HFFc6 (cell line): ENCODE results near the gene ROMO1. TPM values are rescaled to one million over a fixed set of nuclear protein-coding genes. Genes with fewer than 3 reads are reported as not detected.
"Not testable (repeated sequence)": the region's sequence is repeated elsewhere in the genome, so short reads cannot be mapped to it uniquely, and the experiment has no call there.

Experiments
- DNase-seq: peaks from one replicate; pipeline ENCODE4 v3.0.0-alpha.2; 2018
- H3K27ac Mint-ChIP-seq: 2 replicates; pipeline ENCODE4 v1.8.0; 2020; ENCODE audit warnings: mild to moderate bottlenecking, mixed read lengths
- H3K27me3 Mint-ChIP-seq: 2 replicates; pipeline ENCODE4 v1.8.0; 2021; ENCODE audit warnings: mild to moderate bottlenecking, moderate library complexity, mixed read lengths; ENCODE audit not compliant: insufficient read depth
- H3K36me3 Mint-ChIP-seq: 2 replicates; pipeline ENCODE4 v1.8.0; 2021; ENCODE audit warnings: low read depth, mixed read lengths
- H3K4me1 Mint-ChIP-seq: 2 replicates; pipeline ENCODE4 v1.8.0; 2020; ENCODE audit warnings: low read depth, mixed read lengths
- H3K4me3 Mint-ChIP-seq: 2 replicates; pipeline ENCODE4 v1.8.0; 2020; ENCODE audit warnings: mild to moderate bottlenecking, moderate library complexity, mixed read lengths
- H3K9me3 Mint-ChIP-seq: 2 replicates; pipeline ENCODE4 v1.8.0; 2020; ENCODE audit warnings: mild to moderate bottlenecking, mixed read lengths
- CTCF ChIP-seq: fragments of 200-600 bp; sonication (generic); IDR thresholded peaks from 2 replicates; pipeline ENCODE4 v1.5.0; 2021; ENCODE audit warnings: antibody characterized with exemption, mild to moderate bottlenecking
- total RNA-seq, 6 experiments: library from RNA; stranded (reverse); fragmentation: NEBNext Ultra II Directional; extraction: Animal tissue kit (Norgen Biotek cat#: 25700); gene quantifications; 2 replicates in 1 of 6; 3 replicates in 5 of 6; pipeline ENCODE4 v1.2.3, GENCODE V29; 2021

The ROMO1 gene
- total RNA-seq, 6 experiments from 2014 or later, result 158 to 236 (median 195) TPM

- Mint-ChIP-seq H3K9me3 (peaks cover 4% of the 10 kb centered on the region; the same call in 1 of the 2 replicates), H3K27me3 (peaks cover 35% of the 10 kb centered on the region), H3K36me3 (peaks cover 67% of the 10 kb centered on the region), H3K4me3 (peak overlapping the region; percentile 44), H3K4me1 (peaks cover 75% of the 10 kb centered on the region), H3K27ac (peak overlapping the region; percentile 99)
- no peak for TF ChIP-seq CTCF
- DNase-seq, result peak; percentile 63
Observed at GRCh38 chr20:35702051-35702823, 3.0 kb downstream of the ROMO1 start.

- H3K9me3 Mint-ChIP-seq, result peaks cover 4% of the 10 kb centered on the region; the same call in 1 of the 2 replicates
- H3K27me3 Mint-ChIP-seq, result peaks cover 33% of the 10 kb centered on the region
- peaks cover 67% of the 10 kb centered on the region for H3K4me1 Mint-ChIP-seq
- no peak for DNase-seq
- H3K27ac Mint-ChIP-seq, result peak overlapping the region; percentile 99
- H3K4me3 Mint-ChIP-seq, result peak overlapping the region; percentile 44
- no peak for TF ChIP-seq CTCF
- peaks cover 60% of the 10 kb centered on the region for H3K36me3 Mint-ChIP-seq
Observed at GRCh38 chr20:35702824-35703695, 3.9 kb downstream of the ROMO1 start.

- DNase-seq, result no peak
- H3K4me1 Mint-ChIP-seq, result peaks cover 69% of the 10 kb centered on the region
- H3K4me3 Mint-ChIP-seq, result peak overlapping the region; percentile 23; the same call in 1 of the 2 replicates
- H3K36me3 Mint-ChIP-seq, result peaks cover 67% of the 10 kb centered on the region
- H3K27me3 Mint-ChIP-seq, result peaks cover 23% of the 10 kb centered on the region
- no peak for TF ChIP-seq CTCF
- H3K27ac Mint-ChIP-seq, result peak overlapping the region; percentile 61
- peaks cover 1% of the 10 kb centered on the region; the same call in 1 of the 2 replicates for H3K9me3 Mint-ChIP-seq
Observed at GRCh38 chr20:35704514-35705261, 5.5 kb downstream of the ROMO1 start.

GRCh38 chr20:35705894-35706293 is 6.7 kb downstream of the ROMO1 start:
- DNase-seq, H3K9me3 Mint-ChIP-seq: not testable (repeated sequence)
- Mint-ChIP-seq H3K27ac (peak overlapping the region; percentile 67), H3K4me3 (peak overlapping the region; percentile 17; the same call in 1 of the 2 replicates), H3K27me3 (peaks cover 19% of the 10 kb centered on the region), H3K36me3 (peaks cover 64% of the 10 kb centered on the region), H3K4me1 (peaks cover 67% of the 10 kb centered on the region)

- Mint-ChIP-seq H3K27ac (peak overlapping the region; percentile 25; the same call in 1 of the 2 replicates), H3K36me3 (peaks cover 69% of the 10 kb centered on the region), H3K27me3 (peaks cover 15% of the 10 kb centered on the region)
Observed at GRCh38 chr20:35706591-35707529, 7.7 kb downstream of the ROMO1 start.

More at GRCh38 chr20:35706591-35707529, 7.7 kb downstream of the ROMO1 start:
- H3K9me3 Mint-ChIP-seq, H3K4me3 Mint-ChIP-seq, DNase-seq: not testable (repeated sequence)
- peaks cover 71% of the 10 kb centered on the region for H3K4me1 Mint-ChIP-seq
